Fibroblast of pulmonary artery (primary cell): ENCODE measurements around the gene UNC13A.
"Not testable (repeated sequence)": the region's sequence is repeated elsewhere in the genome, so short reads cannot be mapped to it uniquely, and the experiment has no call there.

Experiments
- DNase-seq: peaks from one replicate; pipeline ENCODE4 v3.0.0-alpha.2; 2010; ENCODE audit warnings: low read depth
- H3K4me3 ChIP-seq: replicated peaks from 2 replicates; pipeline ENCODE4 v1.5.1; 2011; ENCODE audit warnings: low read depth, mild to moderate bottlenecking, control low read depth, low read length, moderate library complexity
- CTCF ChIP-seq: IDR thresholded peaks from 2 replicates; pipeline ENCODE4 v1.5.1; 2011; ENCODE audit warnings: mild to moderate bottlenecking, control low read depth, low read length, inconsistent platforms; ENCODE audit errors: missing control alignments

UNC13A gene

GRCh38 chr19:17555480-17555928, 132.7 kb downstream of the UNC13A start, which contains the start of gene COLGALT1:
Gene COLGALT1, plus strand, starts transcription at chr19:17555649. Its CDS starts 65 bp downstream, at chr19:17555714.
- peak within 1 kb of the TSS; percentile 88 for H3K4me3 ChIP-seq
- DNase-seq: peak; percentile 97
- no peak for TF ChIP-seq CTCF

- TF ChIP-seq CTCF: no peak
Measured at GRCh38 chr19:17554968-17555479, 133.1 kb downstream of the UNC13A start.

DNA sequence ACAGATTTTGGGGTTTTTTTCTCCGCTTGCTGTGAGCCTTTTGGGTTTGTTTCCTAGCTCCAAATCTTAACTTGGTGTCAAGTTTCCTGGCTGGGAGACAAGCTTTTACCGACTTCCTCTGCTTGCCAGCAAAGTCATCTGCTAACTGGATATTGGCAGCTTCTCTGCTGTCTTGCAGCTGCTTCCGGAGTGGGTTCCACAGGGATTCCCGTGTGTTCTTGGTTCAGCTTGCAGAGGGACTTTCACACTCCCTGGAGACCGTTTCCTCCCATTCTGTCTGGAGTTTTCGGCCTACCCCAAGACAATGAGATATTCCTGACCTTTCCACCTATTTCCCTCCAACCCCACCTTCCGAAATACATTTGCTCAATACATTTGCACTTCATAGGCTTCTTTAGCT, 134.9 kb downstream of the UNC13A start:
- DNase-seq: peak; percentile 99
- no peak for TF ChIP-seq CTCF
- H3K4me3 ChIP-seq: no peak overlapping the region

More at GRCh38 chr19:17554968-17555479, 133.1 kb downstream of the UNC13A start:
- DNase-seq: no peak
- H3K4me3 ChIP-seq: peak overlapping the region; percentile 88

DNA sequence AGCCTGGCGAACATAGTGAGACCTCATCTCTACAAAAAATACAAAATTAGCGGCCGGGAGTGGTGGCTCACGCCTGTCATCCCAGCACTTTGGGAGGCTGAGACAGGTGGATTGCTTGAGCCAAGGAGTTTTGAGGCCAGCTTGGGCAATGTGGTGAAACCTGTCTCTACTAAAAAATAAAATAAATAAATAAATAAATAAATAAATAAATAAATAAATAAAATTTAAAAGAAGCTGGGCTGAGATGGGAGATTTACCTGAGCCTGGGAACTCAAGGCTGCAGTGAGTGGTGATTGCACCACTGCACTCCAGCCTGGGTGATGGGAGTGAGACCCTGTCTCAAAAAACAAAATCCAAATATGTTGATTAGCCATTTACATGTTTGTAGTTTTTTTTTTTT, 135.4 kb downstream of the UNC13A start:
- not testable (repeated sequence) for H3K4me3 ChIP-seq, DNase-seq
